Esophagus (tissue), 2 donors: ENCODE data around the gene SCNN1A. TPM values are rescaled to one million over a fixed set of nuclear protein-coding genes. Genes with fewer than 3 reads are reported as not detected.

Experiments
- H3K27ac ChIP-seq, 2 donors: one replicate each; pipeline ENCODE4 v1.5.1; 2013; ENCODE audit warnings: low read depth in 2 of 2, mild to moderate bottlenecking in 2 of 2, inconsistent platforms in 1 of 2, low read length in 1 of 2, moderate library complexity in 1 of 2
- H3K27me3 ChIP-seq, 2 donors: one replicate each; pipeline ENCODE4 v1.6.1; 2013; ENCODE audit warnings: low read length in 2 of 2, control low read depth in 1 of 2, mild to moderate bottlenecking in 1 of 2; ENCODE audit not compliant: insufficient read depth in 2 of 2, control insufficient read depth in 1 of 2
- H3K36me3 ChIP-seq, 2 donors: one replicate each; pipeline ENCODE4 v1.6.1; 2013; ENCODE audit warnings: low read length in 1 of 2; ENCODE audit not compliant: control insufficient read depth in 2 of 2, insufficient read depth in 2 of 2
- H3K4me1 ChIP-seq, 2 donors: one replicate each; pipeline ENCODE4 v1.6.1; 2013; ENCODE audit warnings: low read length in 1 of 2; ENCODE audit not compliant: control insufficient read depth in 2 of 2, insufficient read depth in 2 of 2
- H3K4me3 ChIP-seq, 2 donors: one replicate each; pipeline ENCODE4 v1.5.1; 2013; ENCODE audit warnings: low read length in 2 of 2, mild to moderate bottlenecking in 2 of 2, low read depth in 1 of 2, moderate library complexity in 1 of 2
- H3K9me3 ChIP-seq, 2 donors: one replicate each; pipeline ENCODE4 v1.6.1; 2013; ENCODE audit warnings: mild to moderate bottlenecking in 2 of 2, low read depth in 1 of 2, low read length in 1 of 2, moderate library complexity in 1 of 2; ENCODE audit not compliant: control insufficient read depth in 2 of 2, insufficient read depth in 1 of 2
- WGBS, 2 donors: extraction: QIAGEN DNeasy Blood & Tissue Kit; methylation state at CpG; one replicate each; pipeline ENCODE4 v1.1.7; 2013; 5-methylcytosine and 5-hydroxymethylcytosine counted together
- polyA plus RNA-seq, 2 donors: library from polyadenylated mRNA; stranded (reverse); fragments of 200-250 nt; gene quantifications; one replicate each; pipeline ENCODE4 v1.2.3, GENCODE V29; 2013
- donor health status: healthy with polysubstance abuse.
- donor health status: Bipolar disorder and iron deficiency.

Gene SCNN1A
- polyA plus RNA-seq, 2 donors, result 98.7 to 126 TPM

DNA sequence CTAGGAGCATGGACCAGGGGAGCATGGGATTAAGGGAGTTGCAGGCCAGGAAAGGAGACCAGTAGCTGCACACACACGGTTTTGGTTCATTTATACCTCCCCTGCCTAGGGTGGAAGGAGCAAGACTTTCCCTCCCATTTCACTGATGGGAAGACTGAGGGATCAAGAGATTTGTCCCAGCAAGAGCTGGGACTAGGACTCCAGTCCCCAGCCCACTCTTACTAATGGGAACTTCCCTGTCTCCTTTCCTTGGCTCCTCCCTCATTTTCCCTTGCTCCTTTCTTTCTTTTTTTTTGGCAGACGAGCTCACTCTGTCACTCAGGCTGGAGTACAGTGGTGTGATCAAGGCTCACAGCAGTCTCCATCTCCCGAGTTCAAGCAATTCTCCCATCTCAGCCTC, 13.0 kb downstream of the SCNN1A start:
- Histone ChIP-seq H3K4me1 (peaks cover 0 to 6% of the 10 kb centered on the region in 2 donors), H3K36me3 (peaks cover 0 to 12% of the 10 kb centered on the region in 2 donors), H3K9me3 (no peaks in the 10 kb centered on the region), H3K27me3 (no peaks in the 10 kb centered on the region), H3K4me3 (no peak overlapping the region), H3K27ac (peak overlapping the region; percentile 36 to 80)
- 51 to 57% methylated on average over 3 of the region's 3 CpGs for WGBS, 2 donors

DNA sequence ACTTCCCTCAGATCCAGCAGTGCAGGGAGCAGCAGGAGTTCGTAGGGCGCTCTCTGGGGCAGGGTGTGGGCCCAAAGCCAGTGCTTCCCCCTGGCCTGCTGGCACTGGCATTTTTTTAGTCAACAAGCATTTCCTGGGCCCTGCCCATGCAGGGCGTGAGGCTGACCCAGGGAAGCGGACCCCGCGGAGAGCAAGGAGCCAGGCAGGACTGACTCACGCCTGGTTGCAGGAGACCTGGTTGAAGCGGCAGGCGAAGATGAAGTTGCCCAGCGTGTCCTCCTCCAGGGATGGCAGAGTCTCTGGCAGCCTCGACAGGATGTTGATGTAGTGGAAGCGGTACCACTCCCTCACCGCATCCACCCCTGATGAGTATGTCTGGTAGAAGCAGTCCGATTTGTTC, 13.5 kb downstream of the SCNN1A start:
- Histone ChIP-seq H3K9me3 (no peaks in the 10 kb centered on the region), H3K36me3 (peaks cover 0 to 12% of the 10 kb centered on the region in 2 donors), H3K27me3 (no peaks in the 10 kb centered on the region), H3K27ac (peak overlapping the region; percentile 4 to 80), H3K4me3 (no peak overlapping the region), H3K4me1 (peaks cover 0 to 4% of the 10 kb centered on the region in 2 donors)
- 72 to 77% methylated on average over 14 of the region's 14 CpGs for WGBS, 2 donors

DNA sequence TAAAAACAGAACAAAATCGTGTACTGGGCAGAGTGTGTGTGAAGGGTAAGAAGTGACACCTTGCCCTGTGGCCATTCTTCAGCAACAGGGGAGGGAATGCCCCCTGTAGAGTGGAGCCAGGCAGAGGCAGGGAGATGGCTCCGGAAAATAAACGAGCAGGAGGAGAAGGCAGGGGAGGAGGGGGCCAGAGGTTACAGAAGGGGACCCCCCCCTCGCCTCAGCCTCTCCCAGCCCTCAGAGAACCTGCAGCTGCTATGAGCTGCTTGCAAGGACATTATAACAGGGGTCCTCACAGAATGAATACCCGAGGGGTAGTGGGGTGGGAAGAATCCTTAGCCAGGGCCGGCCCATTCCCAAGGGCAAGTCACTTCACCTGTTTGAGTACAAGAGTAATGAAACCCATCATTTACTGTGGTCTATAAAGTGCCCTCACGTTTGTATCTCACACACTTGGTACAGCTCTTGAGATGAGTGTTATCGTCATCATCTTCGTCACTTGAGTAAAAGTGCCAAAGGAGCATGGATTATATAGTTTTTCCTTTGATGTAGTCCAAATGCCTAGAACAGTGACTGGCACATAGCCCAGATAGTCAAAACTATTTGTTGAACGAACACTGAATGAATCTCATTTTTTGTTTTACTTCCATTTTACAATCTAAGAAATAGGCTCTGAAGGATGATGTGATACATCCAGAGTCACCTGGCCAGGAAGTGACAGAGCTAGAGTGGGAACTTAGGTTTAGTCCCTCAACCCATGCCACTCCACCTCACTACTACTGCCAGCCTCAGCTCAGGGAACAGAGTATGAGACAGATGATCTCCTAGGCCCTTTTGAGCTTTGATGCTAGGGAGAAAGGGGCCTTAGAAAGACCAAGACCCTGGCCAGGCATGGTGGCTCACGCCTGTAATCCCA, 14.5 kb downstream of the SCNN1A start:
- 60 to 62% methylated on average over 11 of the region's 11 CpGs for WGBS, 2 donors
- Histone ChIP-seq H3K4me1 (peaks cover 0 to 3% of the 10 kb centered on the region in 2 donors), H3K9me3 (no peaks in the 10 kb centered on the region), H3K27me3 (no peaks in the 10 kb centered on the region), H3K27ac (peak overlapping the region; percentile 12 to 80), H3K4me3 (no peak overlapping the region), H3K36me3 (peaks cover 0 to 12% of the 10 kb centered on the region in 2 donors)

DNA sequence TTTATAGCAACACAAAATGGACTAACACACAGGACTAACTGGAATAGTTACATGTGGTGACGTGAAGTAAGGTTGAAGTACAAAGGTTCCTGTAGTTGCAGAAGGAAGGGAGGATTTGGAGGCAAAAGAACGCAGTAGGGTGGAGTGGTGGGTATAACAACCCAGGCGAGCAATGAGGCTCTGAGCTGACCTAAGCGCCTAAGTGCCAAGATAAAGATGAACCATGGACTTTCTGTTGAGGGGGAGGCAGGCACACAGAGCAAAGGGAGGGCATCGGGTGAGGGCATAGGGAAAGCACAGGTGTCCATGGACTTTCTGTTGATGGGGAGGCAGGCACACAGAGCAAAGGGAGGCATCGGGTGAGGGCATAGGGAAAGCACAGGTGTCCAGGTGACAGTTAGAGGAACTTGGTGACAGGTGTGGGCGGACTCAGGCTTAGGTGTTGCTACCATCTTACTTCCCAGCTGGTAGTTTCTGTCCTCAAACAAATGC, 15.2 kb downstream of the SCNN1A start:
- H3K4me3 ChIP-seq, result no peak overlapping the region
- no peaks in the 10 kb centered on the region for H3K9me3 ChIP-seq
- peaks cover 0 to 14% of the 10 kb centered on the region in 2 donors for H3K36me3 ChIP-seq
- no peaks in the 10 kb centered on the region for H3K27me3 ChIP-seq
- H3K4me1 ChIP-seq, result peaks cover 0 to 3% of the 10 kb centered on the region in 2 donors
- H3K27ac ChIP-seq, result peak overlapping the region in 1 of 2 donors; percentile 57
- 69 to 83% methylated on average over 7 of the region's 7 CpGs for WGBS, 2 donors

DNA sequence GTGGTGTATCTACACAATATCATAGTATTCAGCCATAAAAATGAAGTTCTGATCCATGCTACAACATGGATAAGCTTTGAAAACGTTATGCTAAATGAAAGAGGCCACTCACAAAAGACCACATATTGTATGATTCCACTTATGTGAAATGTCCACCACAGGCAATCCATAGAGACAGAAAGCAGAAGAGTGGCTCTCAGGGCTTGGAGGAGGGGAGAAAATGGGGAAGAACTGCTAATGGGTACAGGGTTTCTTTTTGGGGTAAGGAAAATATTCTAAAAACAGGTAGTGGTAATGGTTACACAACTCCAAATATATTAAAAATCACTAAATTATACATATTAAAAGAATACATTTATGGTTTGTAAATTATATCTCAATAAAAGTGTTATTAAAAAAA, 16.5 kb downstream of the SCNN1A start:
- H3K4me1 ChIP-seq, result peaks cover 0 to 3% of the 10 kb centered on the region in 2 donors
- no peaks in the 10 kb centered on the region for H3K9me3 ChIP-seq
- H3K27ac ChIP-seq, result no peak overlapping the region
- H3K36me3 ChIP-seq, result peaks cover 0 to 22% of the 10 kb centered on the region in 2 donors
- WGBS, 2 donors, result 56 to 68% methylated on average over 1 of the region's 1 CpG
- H3K4me3 ChIP-seq, result no peak overlapping the region
- no peaks in the 10 kb centered on the region for H3K27me3 ChIP-seq

DNA sequence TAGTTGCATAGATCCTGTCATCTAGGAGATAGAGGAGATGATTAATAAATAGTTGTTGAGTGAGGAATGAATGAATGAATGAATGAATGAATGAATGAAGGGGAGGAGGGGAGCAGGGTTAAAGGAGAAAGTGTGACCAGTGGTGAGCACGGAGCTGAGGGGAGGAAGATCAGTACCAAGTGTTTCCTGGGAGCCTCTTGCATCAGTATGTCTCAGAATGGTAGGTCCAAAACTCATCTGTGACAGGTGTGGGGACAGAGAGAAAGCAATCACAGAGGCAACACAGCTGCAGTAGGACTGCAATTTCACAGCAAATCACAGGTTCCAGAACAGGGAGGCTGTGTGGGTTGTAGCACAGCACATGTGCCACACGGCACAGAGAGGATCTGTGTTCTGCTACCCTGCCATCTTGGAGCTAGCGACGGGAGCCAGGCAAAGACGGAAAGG, 19.0 kb downstream of the SCNN1A start:
- H3K27me3 ChIP-seq, result no peaks in the 10 kb centered on the region
- H3K4me1 ChIP-seq, result peaks cover 0 to 3% of the 10 kb centered on the region in 2 donors
- H3K36me3 ChIP-seq, result peaks cover 0 to 18% of the 10 kb centered on the region in 2 donors
- WGBS, 2 donors, result 90 to 91% methylated on average over 5 of the region's 5 CpGs
- H3K27ac ChIP-seq, result no peak overlapping the region
- H3K9me3 ChIP-seq, result no peaks in the 10 kb centered on the region
- H3K4me3 ChIP-seq, result no peak overlapping the region

DNA sequence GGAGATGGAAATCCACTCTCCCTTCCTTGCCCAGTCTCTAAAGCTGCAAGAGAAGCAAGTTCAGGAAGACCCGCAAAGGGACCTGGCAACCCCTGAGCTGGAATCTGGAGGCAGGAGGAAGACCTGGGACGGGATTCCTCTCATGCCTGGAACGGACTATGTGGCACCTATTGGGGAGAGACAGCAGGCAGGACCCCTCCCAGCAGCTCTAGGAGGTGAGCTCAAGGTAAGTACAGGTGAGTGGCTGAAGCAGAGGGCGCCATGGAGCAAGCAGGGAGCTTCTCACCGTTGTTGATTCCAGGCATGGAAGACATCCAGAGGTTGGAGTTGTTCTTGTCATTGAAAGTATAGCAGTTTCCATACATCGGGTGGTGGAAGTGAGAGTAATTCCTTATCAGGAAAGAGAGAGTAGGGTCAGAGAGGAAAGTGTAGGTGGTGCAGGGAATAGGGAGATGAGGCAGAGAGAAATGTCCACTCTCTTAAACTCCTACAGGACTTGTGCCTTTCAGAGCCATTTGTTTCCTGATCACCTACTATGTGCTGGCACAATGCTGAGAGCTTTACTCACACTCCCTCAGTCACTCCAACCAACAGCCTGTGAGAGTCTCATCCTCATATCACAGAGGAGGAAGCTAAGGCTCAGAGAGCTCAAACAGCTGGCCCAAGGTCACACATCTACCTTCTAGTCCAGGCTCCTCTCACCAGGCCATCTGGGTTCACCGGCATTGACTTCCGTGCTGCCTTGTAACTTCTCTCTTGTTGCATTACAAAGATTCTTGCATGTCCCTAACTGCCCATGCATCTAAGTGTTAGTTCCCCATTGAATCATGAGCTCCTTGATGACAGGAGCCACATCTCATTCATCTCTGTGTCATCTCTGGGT, 19.6 kb downstream of the SCNN1A start:
- Histone ChIP-seq H3K4me3 (no peak overlapping the region), H3K27ac (no peak overlapping the region), H3K36me3 (peaks cover 0 to 15% of the 10 kb centered on the region in 2 donors), H3K4me1 (no peaks in the 10 kb centered on the region), H3K27me3 (no peaks in the 10 kb centered on the region), H3K9me3 (no peaks in the 10 kb centered on the region)
- WGBS, 2 donors, result 73 to 77% methylated on average over 8 of the region's 8 CpGs

DNA sequence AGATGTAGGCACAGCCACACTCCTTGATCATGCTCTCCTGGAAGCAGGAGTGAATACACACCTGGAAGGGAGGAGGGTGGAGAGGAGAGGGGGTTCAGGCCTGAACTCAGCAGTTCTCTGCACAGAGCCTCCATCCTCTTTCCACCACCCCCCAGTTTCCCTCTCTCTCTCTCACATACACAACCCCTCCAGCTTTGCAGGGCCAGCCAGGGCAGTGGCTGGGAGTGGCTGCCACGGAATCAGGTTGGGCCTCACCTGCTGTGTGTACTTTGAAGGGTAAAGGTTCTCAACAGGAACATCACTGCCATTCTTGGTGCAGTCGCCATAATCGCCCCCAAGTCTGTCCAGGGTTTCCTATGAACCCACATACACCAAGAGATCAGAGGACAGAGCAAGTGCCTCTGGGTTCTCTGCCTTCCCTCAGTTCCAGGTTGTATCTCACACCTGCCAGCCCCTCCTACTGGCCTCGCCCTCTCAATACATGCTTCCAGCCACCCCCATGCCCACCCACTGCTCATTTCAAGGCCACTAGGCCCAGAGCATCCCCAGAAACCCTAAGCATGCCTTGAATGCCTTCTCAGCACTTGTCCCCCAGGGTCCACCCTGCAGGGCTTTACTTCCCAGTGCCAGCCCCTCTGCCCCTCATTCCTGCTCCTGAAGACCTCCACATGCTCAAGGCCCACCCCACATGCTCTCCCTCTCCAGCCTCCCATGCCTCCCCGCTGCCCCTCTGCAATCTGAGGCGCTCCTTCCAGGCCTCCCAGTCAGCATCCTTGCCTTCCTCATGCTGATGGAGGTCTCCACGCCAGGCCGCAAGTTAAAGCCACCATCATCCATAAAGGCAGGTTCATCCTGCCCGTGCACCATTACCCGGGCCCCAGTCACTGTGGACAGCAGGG, 20.6 kb downstream of the SCNN1A start:
- no peaks in the 10 kb centered on the region for H3K27me3 ChIP-seq
- H3K27ac ChIP-seq, result no peak overlapping the region
- no peak overlapping the region for H3K4me3 ChIP-seq
- peaks cover 0 to 10% of the 10 kb centered on the region in 2 donors for H3K36me3 ChIP-seq
- H3K9me3 ChIP-seq, result no peaks in the 10 kb centered on the region
- no peaks in the 10 kb centered on the region for H3K4me1 ChIP-seq
- 89 to 94% methylated on average over 10 of the region's 10 CpGs for WGBS, 2 donors
